Measurements from ENCODE around the gene DNHD1. TPM values are rescaled to one million over a fixed set of nuclear protein-coding genes. Genes with fewer than 3 reads are reported as not detected.

DNHD1 gene
- total RNA-seq, 2 donors from 2014 or later: 4.4 to 7.6 TPM

GRCh38 chr11:6553634-6554033 lies 56.6 kb downstream of the DNHD1 start:
- DNase-seq (no peak), ATAC-seq (no peak)
- intact Hi-C loops (cut with DNase I): no loop called here

GRCh38 chr11:6554828-6555706 lies 58.0 kb downstream of the DNHD1 start:
- DNase-seq: no peak
- no peak for ATAC-seq
- intact Hi-C loops (cut with DNase I): no loop called here

- intact Hi-C loops (cut with DNase I): no loop called here
- no peak for DNase-seq
- no peak for ATAC-seq
These were observed 59.3 kb downstream of the DNHD1 start for GRCh38 chr11:6556139-6556949.

- intact Hi-C loops (cut with DNase I): no loop called here
- DNase-seq (no peak), ATAC-seq (no peak)
These were observed 60.0 kb downstream of the DNHD1 start for GRCh38 chr11:6557063-6557462.

GRCh38 chr11:6557761-6558674 lies 60.9 kb downstream of the DNHD1 start:
- DNase-seq (no peak), ATAC-seq (peak; percentile 63 to 95)
- intact Hi-C loops (cut with DNase I): no loop called here

- ATAC-seq (no peak), DNase-seq (no peak)
- intact Hi-C loops (cut with DNase I): no loop called here
These were observed 62.3 kb downstream of the DNHD1 start for GRCh38 chr11:6559369-6559768.

GRCh38 chr11:6561288-6561687 lies 64.2 kb downstream of the DNHD1 start:
- ATAC-seq: no peak
- intact Hi-C loops (cut with DNase I): no loop called here

GRCh38 chr11:6563121-6563619 lies 66.1 kb downstream of the DNHD1 start:
- ATAC-seq (no peak), DNase-seq (no peak)
- intact Hi-C loops (cut with DNase I): no loop called here

More at GRCh38 chr11:6561288-6561687, 64.2 kb downstream of the DNHD1 start:
- DNase-seq: no peak

- DNase-seq (no peak), ATAC-seq (no peak)
- intact Hi-C loops (cut with DNase I): no loop called here
These were observed 66.6 kb downstream of the DNHD1 start for GRCh38 chr11:6563667-6564066.

GRCh38 chr11:6565325-6565724 lies 68.2 kb downstream of the DNHD1 start:
- DNase-seq: no peak
- no peak for ATAC-seq
- intact Hi-C loops (cut with DNase I): no loop called here

- no peak for DNase-seq
- no peak for ATAC-seq
- intact Hi-C loops (cut with DNase I): no loop called here
These were observed 69.1 kb downstream of the DNHD1 start for GRCh38 chr11:6565988-6566703.

GRCh38 chr11:6566704-6567370 lies 69.8 kb downstream of the DNHD1 start:
- no peak for ATAC-seq
- no peak for DNase-seq

GRCh38 chr11:6567371-6567745 lies 70.3 kb downstream of the DNHD1 start:
- intact Hi-C loops (cut with DNase I): no loop called here
- DNase-seq (no peak), ATAC-seq (no peak)

More at GRCh38 chr11:6566704-6567370, 69.8 kb downstream of the DNHD1 start:
- intact Hi-C loops (cut with DNase I): no loop called here

- intact Hi-C loops (cut with DNase I): no loop called here
- no peak for DNase-seq
- peak; percentile 50 to 80 for ATAC-seq
These were observed 71.3 kb downstream of the DNHD1 start for GRCh38 chr11:6568191-6568918.

GRCh38 chr11:6569706-6570105 lies 72.6 kb downstream of the DNHD1 start:
- DNase-seq (no peak), ATAC-seq (no peak)
- intact Hi-C loops (cut with DNase I): no loop called here

GRCh38 chr11:6570691-6571427 lies 73.8 kb downstream of the DNHD1 start:
- DNase-seq: no peak
- intact Hi-C loops (cut with DNase I): no loop called here
- peak in 1 of 2 donors; percentile 10 for ATAC-seq

Measured in left cardiac atrium (tissue), 4 donors.